Measurements from ENCODE around the gene AHNAK.
A peak's percentile ranks its signal among the peaks of the same experiment; 100 is the strongest.
"Not testable (repeated sequence)": the region's sequence is repeated elsewhere in the genome, so short reads cannot be mapped to it uniquely, and the experiment has no call there.

Gene AHNAK

GRCh38 chr11:62574363-62575071 lies 27.9 kb upstream of the AHNAK start:
- Histone ChIP-seq H3K4me3 (ENCODE audit: low read length) (peak overlapping the region; percentile 31), H3K27ac (ENCODE audit: low read depth, low read length) (peak overlapping the region; percentile 52), H3K9ac (ENCODE audit: low read length) (peak overlapping the region; percentile 82), H3K27me3 (ENCODE audit: insufficient read depth, low read length, poor library complexity) (no peaks in the 10 kb centered on the region), H2AK5ac (ENCODE audit: low read length) (peak overlapping the region; percentile 1), H4K8ac (ENCODE audit: low read depth, low read length) (no peak overlapping the region), H3K4me1 (ENCODE audit: control insufficient read depth, low read depth, low read length) (peaks cover 6% of the 10 kb centered on the region), H2BK5ac (ENCODE audit: low read length) (peak overlapping the region; percentile 25), H3K4ac (ENCODE audit: low read depth, low read length) (peak overlapping the region; percentile 58), H3K23ac (ENCODE audit: low read length) (no peak overlapping the region), H3K56ac (ENCODE audit: low read length) (peak overlapping the region; percentile 92), H3K79me2 (ENCODE audit: control insufficient read depth, insufficient read depth, low read length) (peaks cover 36% of the 10 kb centered on the region), H2BK120ac (ENCODE audit: low read depth, low read length) (no peak overlapping the region), H4K5ac (ENCODE audit: low read length) (no peak overlapping the region), H3K18ac (ENCODE audit: low read length) (peak overlapping the region; percentile 52), H3K36me3 (ENCODE audit: control insufficient read depth, insufficient read depth, low read length) (peaks cover 14% of the 10 kb centered on the region), H2BK15ac (replicated peaks; ENCODE audit: low read depth) (no peak overlapping the region), H3K79me1 (ENCODE audit: low read length) (peaks cover 10% of the 10 kb centered on the region), H3K4me2 (ENCODE audit: low read length) (peak overlapping the region; percentile 92)
- no CpG with 5 or more reads among the region's 33 CpGs for WGBS (ENCODE audit: extremely low coverage, insufficient coverage, low lambda C conversion rate)
- DNase-seq = no peak

- WGBS (ENCODE audit: extremely low coverage, insufficient coverage, low lambda C conversion rate) = no CpG with 5 or more reads among the region's 46 CpGs
- Histone ChIP-seq H3K79me2 (ENCODE audit: control insufficient read depth, insufficient read depth, low read length) (peaks cover 40% of the 10 kb centered on the region), H4K8ac (ENCODE audit: low read depth, low read length) (no peak within 1 kb of the TSS), H3K36me3 (ENCODE audit: control insufficient read depth, insufficient read depth, low read length) (peaks cover 15% of the 10 kb centered on the region), H3K4me3 (ENCODE audit: low read length) (peak within 1 kb of the TSS; percentile 91), H2BK120ac (ENCODE audit: low read depth, low read length) (no peak within 1 kb of the TSS), H3K4me2 (ENCODE audit: low read length) (peak within 1 kb of the TSS; percentile 92), H3K4me1 (ENCODE audit: control insufficient read depth, low read depth, low read length) (peaks cover 6% of the 10 kb centered on the region), H3K27ac (ENCODE audit: low read depth, low read length) (peak within 1 kb of the TSS; percentile 82), H3K9ac (ENCODE audit: low read length) (peak within 1 kb of the TSS; percentile 93), H4K5ac (ENCODE audit: low read length) (no peak within 1 kb of the TSS), H3K23ac (ENCODE audit: low read length) (peak within 1 kb of the TSS; percentile 51), H2BK5ac (ENCODE audit: low read length) (peak within 1 kb of the TSS; percentile 64), H3K4ac (ENCODE audit: low read depth, low read length) (peak within 1 kb of the TSS; percentile 58), H2BK15ac (replicated peaks; ENCODE audit: low read depth) (no peak within 1 kb of the TSS), H3K56ac (ENCODE audit: low read length) (peak within 1 kb of the TSS; percentile 95), H3K27me3 (ENCODE audit: insufficient read depth, low read length, poor library complexity) (no peaks in the 10 kb centered on the region), H2AK5ac (ENCODE audit: low read length) (peak within 1 kb of the TSS; percentile 84), H3K18ac (ENCODE audit: low read length) (peak within 1 kb of the TSS; percentile 52), H3K79me1 (ENCODE audit: low read length) (peaks cover 10% of the 10 kb centered on the region)
- peak; percentile 100 for DNase-seq
Observed at GRCh38 chr11:62573592-62574362, 27.2 kb upstream of the AHNAK start, which contains the start of gene EEF1G. TSS of gene EEF1G (minus strand) at chr11:62573891. CDS start at chr11:62573842, 49 bp downstream.

- H2BK15ac ChIP-seq (replicated peaks; ENCODE audit: low read depth) = no peak overlapping the region
- peak overlapping the region; percentile 95 for H3K56ac ChIP-seq (ENCODE audit: low read length)
- peaks cover 15% of the 10 kb centered on the region for H3K36me3 ChIP-seq (ENCODE audit: control insufficient read depth, insufficient read depth, low read length)
- peak overlapping the region; percentile 84 for H2AK5ac ChIP-seq (ENCODE audit: low read length)
- no peaks in the 10 kb centered on the region for H3K27me3 ChIP-seq (ENCODE audit: insufficient read depth, low read length, poor library complexity)
- H3K27ac ChIP-seq (ENCODE audit: low read depth, low read length) = peak overlapping the region; percentile 82
- H3K4me3 ChIP-seq (ENCODE audit: low read length) = peak overlapping the region; percentile 91
- peak; percentile 35 for DNase-seq
- peak overlapping the region; percentile 64 for H2BK5ac ChIP-seq (ENCODE audit: low read length)
- H2BK120ac ChIP-seq (ENCODE audit: low read depth, low read length) = no peak overlapping the region
- peak overlapping the region; percentile 63 for H3K4me2 ChIP-seq (ENCODE audit: low read length)
- H3K79me2 ChIP-seq (ENCODE audit: control insufficient read depth, insufficient read depth, low read length) = peaks cover 40% of the 10 kb centered on the region
- peaks cover 10% of the 10 kb centered on the region for H3K79me1 ChIP-seq (ENCODE audit: low read length)
- peaks cover 6% of the 10 kb centered on the region for H3K4me1 ChIP-seq (ENCODE audit: control insufficient read depth, low read depth, low read length)
- no peak overlapping the region for H4K5ac ChIP-seq (ENCODE audit: low read length)
- H4K8ac ChIP-seq (ENCODE audit: low read depth, low read length) = no peak overlapping the region
- no CpG with 5 or more reads among the region's 33 CpGs for WGBS (ENCODE audit: extremely low coverage, insufficient coverage, low lambda C conversion rate)
- peak overlapping the region; percentile 29 for H3K18ac ChIP-seq (ENCODE audit: low read length)
- peak overlapping the region; percentile 93 for H3K9ac ChIP-seq (ENCODE audit: low read length)
- H3K23ac ChIP-seq (ENCODE audit: low read length) = peak overlapping the region; percentile 51
- H3K4ac ChIP-seq (ENCODE audit: low read depth, low read length) = peak overlapping the region; percentile 49
Observed at GRCh38 chr11:62573006-62573591, 26.5 kb upstream of the AHNAK start.

- Histone ChIP-seq H3K18ac (ENCODE audit: low read length) (no peak overlapping the region), H2BK120ac (ENCODE audit: low read depth, low read length) (no peak overlapping the region), H3K56ac (ENCODE audit: low read length) (peak overlapping the region; percentile 95), H3K23ac (ENCODE audit: low read length) (no peak overlapping the region), H3K79me2 (ENCODE audit: control insufficient read depth, insufficient read depth, low read length) (peaks cover 40% of the 10 kb centered on the region), H3K27ac (ENCODE audit: low read depth, low read length) (no peak overlapping the region), H2BK15ac (replicated peaks; ENCODE audit: low read depth) (no peak overlapping the region), H2BK5ac (ENCODE audit: low read length) (no peak overlapping the region), H3K4me1 (ENCODE audit: control insufficient read depth, low read depth, low read length) (peaks cover 6% of the 10 kb centered on the region), H3K27me3 (ENCODE audit: insufficient read depth, low read length, poor library complexity) (no peaks in the 10 kb centered on the region), H3K4me3 (ENCODE audit: low read length) (peak overlapping the region; percentile 91), H3K9ac (ENCODE audit: low read length) (peak overlapping the region; percentile 93), H3K4ac (ENCODE audit: low read depth, low read length) (no peak overlapping the region), H3K79me1 (ENCODE audit: low read length) (peaks cover 10% of the 10 kb centered on the region), H4K8ac (ENCODE audit: low read depth, low read length) (no peak overlapping the region), H3K36me3 (ENCODE audit: control insufficient read depth, insufficient read depth, low read length) (peaks cover 15% of the 10 kb centered on the region), H2AK5ac (ENCODE audit: low read length) (no peak overlapping the region), H4K5ac (ENCODE audit: low read length) (no peak overlapping the region), H3K4me2 (ENCODE audit: low read length) (peak overlapping the region; percentile 63)
- DNase-seq = no peak
- no CpG with 5 or more reads among the region's 12 CpGs for WGBS (ENCODE audit: extremely low coverage, insufficient coverage, low lambda C conversion rate)
Observed at GRCh38 chr11:62572431-62572830, 25.8 kb upstream of the AHNAK start.

- H3K27me3 ChIP-seq (ENCODE audit: insufficient read depth, low read length, poor library complexity); H2BK5ac ChIP-seq (ENCODE audit: low read length); H3K23ac ChIP-seq (ENCODE audit: low read length); H3K4me1 ChIP-seq (ENCODE audit: control insufficient read depth, low read depth, low read length); DNase-seq; H3K4ac ChIP-seq (ENCODE audit: low read depth, low read length); H2AK5ac ChIP-seq (ENCODE audit: low read length); H4K5ac ChIP-seq (ENCODE audit: low read length); H2BK120ac ChIP-seq (ENCODE audit: low read depth, low read length); H3K18ac ChIP-seq (ENCODE audit: low read length); H3K27ac ChIP-seq (ENCODE audit: low read depth, low read length); H3K4me3 ChIP-seq (ENCODE audit: low read length); H4K8ac ChIP-seq (ENCODE audit: low read depth, low read length); H2BK15ac ChIP-seq (replicated peaks; ENCODE audit: low read depth): not testable (repeated sequence)
- WGBS (ENCODE audit: extremely low coverage, insufficient coverage, low lambda C conversion rate) = 100% methylated on average over 1 of the region's 5 CpGs
- Histone ChIP-seq H3K9ac (ENCODE audit: low read length) (peak overlapping the region; percentile 93), H3K79me2 (ENCODE audit: control insufficient read depth, insufficient read depth, low read length) (peaks cover 48% of the 10 kb centered on the region), H3K4me2 (ENCODE audit: low read length) (peak overlapping the region; percentile 4), H3K79me1 (ENCODE audit: low read length) (peaks cover 12% of the 10 kb centered on the region), H3K36me3 (ENCODE audit: control insufficient read depth, insufficient read depth, low read length) (peaks cover 22% of the 10 kb centered on the region), H3K56ac (ENCODE audit: low read length) (peak overlapping the region; percentile 60)
Observed at GRCh38 chr11:62571493-62571892, 24.9 kb upstream of the AHNAK start.
